GM12873 (cell line): ENCODE data around the gene DOCK4.

Source experiments
- CTCF ChIP-seq: IDR thresholded peaks from 2 replicates; pipeline ENCODE4 v1.5.1; 2012; ENCODE audit warnings: low read depth, mild to moderate bottlenecking, moderate library complexity, low read length, control low read depth; ENCODE audit not compliant: insufficient read depth; ENCODE audit errors: missing control alignments

DOCK4 gene

GRCh38 chr7:112084520-112084971 is 121.7 kb downstream of the DOCK4 start:
- TF ChIP-seq CTCF: no peak

GRCh38 chr7:112083776-112084355 is 122.3 kb downstream of the DOCK4 start:
- no peak for TF ChIP-seq CTCF

- no peak for TF ChIP-seq CTCF
These were observed 123.9 kb downstream of the DOCK4 start for GRCh38 chr7:112082306-112082705.

- TF ChIP-seq CTCF: no peak
These were observed 124.4 kb downstream of the DOCK4 start for GRCh38 chr7:112081778-112082177.

GRCh38 chr7:112080978-112081377 is 125.2 kb downstream of the DOCK4 start:
- no peak for TF ChIP-seq CTCF

- no peak for TF ChIP-seq CTCF
These were observed 125.8 kb downstream of the DOCK4 start for GRCh38 chr7:112080441-112080840.

GRCh38 chr7:112079673-112080072 is 126.5 kb downstream of the DOCK4 start:
- TF ChIP-seq CTCF: no peak

- no peak for TF ChIP-seq CTCF
These were observed 127.1 kb downstream of the DOCK4 start for GRCh38 chr7:112079122-112079521.
